ENCODE measurements around the gene PASK. TPM values are rescaled to one million over a fixed set of nuclear protein-coding genes. Genes with fewer than 3 reads are reported as not detected.

Gene PASK
- total RNA-seq, 1 experiment from 2014 or later: 9.0 TPM

GRCh38 chr2:241091201-241091600 lies 58.1 kb downstream of the PASK start:
- intact Hi-C loops (cut with micrococcal nuclease): no loop called here
- BruUV-seq (replicated peaks): no TSS peak
- CTCF ChIA-PET: interaction anchor here (0.6 to 1.5 kb wide), 2 partner anchors 9 to 13 kb away, joined by 3 to 4 read pairs; no protein-coding TSS in a partner anchor
- no peak for TF ChIP-seq CTCF (IDR thresholded peaks at IDR 0.05; ENCODE audit: unreplicated experiment)
- Mint-ChIP-seq H3K27me3 (ENCODE audit: insufficient read depth, unreplicated experiment) (no peaks in the 10 kb centered on the region), H3K27ac (ENCODE audit: low read depth, unreplicated experiment) (no peak overlapping the region), H3K9me3 (ENCODE audit: unreplicated experiment) (no peaks in the 10 kb centered on the region), H3K4me3 (ENCODE audit: unreplicated experiment) (no peak overlapping the region), H3K36me3 (ENCODE audit: insufficient read depth, unreplicated experiment) (peaks cover 64% of the 10 kb centered on the region), H3K4me1 (ENCODE audit: insufficient read depth, unreplicated experiment) (peaks cover 6% of the 10 kb centered on the region)
- no peak for DNase-seq (ENCODE audit: unreplicated experiment)
- POLR2A ChIA-PET: no interaction called here

GRCh38 chr2:241088791-241089732 lies 60.2 kb downstream of the PASK start:
- no peak overlapping the region for H3K4me3 Mint-ChIP-seq (ENCODE audit: unreplicated experiment)
- intact Hi-C loops (cut with micrococcal nuclease): no loop called here
- no TSS peak for BruUV-seq (replicated peaks)
- no peak for TF ChIP-seq CTCF (IDR thresholded peaks at IDR 0.05; ENCODE audit: unreplicated experiment)
- no peaks in the 10 kb centered on the region for H3K4me1 Mint-ChIP-seq (ENCODE audit: insufficient read depth, unreplicated experiment)
- CTCF ChIA-PET: no interaction called here
- H3K27me3 Mint-ChIP-seq (ENCODE audit: insufficient read depth, unreplicated experiment): no peaks in the 10 kb centered on the region
- H3K27ac Mint-ChIP-seq (ENCODE audit: low read depth, unreplicated experiment): no peak overlapping the region
- POLR2A ChIA-PET: interaction anchor here (0.7 to 0.8 kb wide), 2 partner anchors 12 to 948 kb away, joined by 3 read pairs; partner anchors contain the start of gene OTOS
- no peaks in the 10 kb centered on the region for H3K9me3 Mint-ChIP-seq (ENCODE audit: unreplicated experiment)
- no peak for DNase-seq (ENCODE audit: unreplicated experiment)
- peaks cover 63% of the 10 kb centered on the region for H3K36me3 Mint-ChIP-seq (ENCODE audit: insufficient read depth, unreplicated experiment)

GRCh38 chr2:241088376-241088775 lies 60.9 kb downstream of the PASK start:
- H3K4me1 Mint-ChIP-seq (ENCODE audit: insufficient read depth, unreplicated experiment): no peaks in the 10 kb centered on the region
- no TSS peak for BruUV-seq (replicated peaks)
- no peak overlapping the region for H3K27ac Mint-ChIP-seq (ENCODE audit: low read depth, unreplicated experiment)
- no peaks in the 10 kb centered on the region for H3K27me3 Mint-ChIP-seq (ENCODE audit: insufficient read depth, unreplicated experiment)
- no peak for DNase-seq (ENCODE audit: unreplicated experiment)
- POLR2A ChIA-PET: no interaction called here
- CTCF ChIA-PET: interaction anchor here (1.2 kb wide), 2 partner anchors 10 to 11 kb away, joined by 3 to 5 read pairs; no protein-coding TSS in a partner anchor
- H3K36me3 Mint-ChIP-seq (ENCODE audit: insufficient read depth, unreplicated experiment): peaks cover 63% of the 10 kb centered on the region
- no peak overlapping the region for H3K4me3 Mint-ChIP-seq (ENCODE audit: unreplicated experiment)
- no peaks in the 10 kb centered on the region for H3K9me3 Mint-ChIP-seq (ENCODE audit: unreplicated experiment)
- intact Hi-C loops (cut with micrococcal nuclease): no loop called here
- TF ChIP-seq CTCF (IDR thresholded peaks at IDR 0.05; ENCODE audit: unreplicated experiment): no peak

GRCh38 chr2:241087420-241088268 lies 61.6 kb downstream of the PASK start:
- no peaks in the 10 kb centered on the region for H3K4me1 Mint-ChIP-seq (ENCODE audit: insufficient read depth, unreplicated experiment)
- H3K9me3 Mint-ChIP-seq (ENCODE audit: unreplicated experiment): no peaks in the 10 kb centered on the region
- intact Hi-C loops (cut with micrococcal nuclease): no loop called here
- peaks cover 63% of the 10 kb centered on the region for H3K36me3 Mint-ChIP-seq (ENCODE audit: insufficient read depth, unreplicated experiment)
- ChIA-PET CTCF (interaction anchor here (0.6 to 1.2 kb wide), 4 partner anchors 8 to 10 kb away, joined by 3 to 5 read pairs (median 4); no protein-coding TSS in a partner anchor), POLR2A (interaction anchor here (1.1 kb wide), 1 partner anchor 13 kb away, joined by 3 read pairs; no protein-coding TSS in a partner anchor)
- H3K27ac Mint-ChIP-seq (ENCODE audit: low read depth, unreplicated experiment): no peak overlapping the region
- DNase-seq (ENCODE audit: unreplicated experiment): no peak
- H3K27me3 Mint-ChIP-seq (ENCODE audit: insufficient read depth, unreplicated experiment): no peaks in the 10 kb centered on the region
- TF ChIP-seq CTCF (IDR thresholded peaks at IDR 0.05; ENCODE audit: unreplicated experiment): no peak
- no peak overlapping the region for H3K4me3 Mint-ChIP-seq (ENCODE audit: unreplicated experiment)
- BruUV-seq (replicated peaks): no TSS peak
